Karpas-422 (cell line): ENCODE measurements around the gene NDUFA11. TPM values are rescaled to one million over a fixed set of nuclear protein-coding genes. Genes with fewer than 3 reads are reported as not detected.

Experiments used
- total RNA-seq: library from RNA; depleted of rRNA; stranded (reverse); fragments of >200 nt; shearing (Covaris generic); gene quantifications from 2 replicates; pipeline ENCODE4 v1.2.3, GENCODE V29; 2014; ENCODE audit warnings: low replicate concordance; rRNA removed

The NDUFA11 gene
- total RNA-seq, 1 experiment from 2014 or later, result 217 TPM

Other genes with a start within 250 kb of the NDUFA11 start
- gene MICOS13, start 223.3 kb downstream of the NDUFA11 start, total RNA-seq, result 63.4 and 118 TPM in 2 replicates
- gene HSD11B1L, start 222.8 kb downstream of the NDUFA11 start, total RNA-seq, result 6.9 and 9.0 TPM in 2 replicates
- 3,189 and 3,229 TPM in 2 replicates for gene RPL36, start 213.5 kb downstream of the NDUFA11 start, total RNA-seq
- 65.7 and 165 TPM in 2 replicates for gene LONP1, start 183.6 kb downstream of the NDUFA11 start, total RNA-seq
- gene CATSPERD, start 183.2 kb downstream of the NDUFA11 start, total RNA-seq, result not detected in 2 replicates
- gene PRR22, start 119.0 kb downstream of the NDUFA11 start, total RNA-seq, result 0.29 TPM in 1 of 2 replicates, not detected in the other
- gene DUS3L, start 112.6 kb downstream of the NDUFA11 start, total RNA-seq, result 21.7 and 34.0 TPM in 2 replicates
- not detected in 2 replicates for gene NRTN, start 98.7 kb downstream of the NDUFA11 start, total RNA-seq
- not detected in 2 replicates for gene FUT6, start 64.1 kb downstream of the NDUFA11 start, total RNA-seq
- gene FUT3, start 52.3 kb downstream of the NDUFA11 start, total RNA-seq, result not detected in 2 replicates
- gene FUT5, start 33.2 kb downstream of the NDUFA11 start, total RNA-seq, result not detected in 2 replicates
- gene VMAC, start 1.1 kb upstream of the NDUFA11 start, total RNA-seq, result 8.9 and 19.8 TPM in 2 replicates
- gene CAPS, start 10.5 kb upstream of the NDUFA11 start, total RNA-seq, result 3.8 and 17.8 TPM in 2 replicates
- 34.0 and 44.8 TPM in 2 replicates for gene RANBP3, start 74.3 kb upstream of the NDUFA11 start, total RNA-seq
- 6.4 and 23.7 TPM in 2 replicates for gene RFX2, start 206.7 kb upstream of the NDUFA11 start, total RNA-seq
- 1.2 TPM in 1 of 2 replicates, not detected in the other for gene ACSBG2, start 231.9 kb upstream of the NDUFA11 start, total RNA-seq